ENCODE data around the gene HSDL2.

DNA sequence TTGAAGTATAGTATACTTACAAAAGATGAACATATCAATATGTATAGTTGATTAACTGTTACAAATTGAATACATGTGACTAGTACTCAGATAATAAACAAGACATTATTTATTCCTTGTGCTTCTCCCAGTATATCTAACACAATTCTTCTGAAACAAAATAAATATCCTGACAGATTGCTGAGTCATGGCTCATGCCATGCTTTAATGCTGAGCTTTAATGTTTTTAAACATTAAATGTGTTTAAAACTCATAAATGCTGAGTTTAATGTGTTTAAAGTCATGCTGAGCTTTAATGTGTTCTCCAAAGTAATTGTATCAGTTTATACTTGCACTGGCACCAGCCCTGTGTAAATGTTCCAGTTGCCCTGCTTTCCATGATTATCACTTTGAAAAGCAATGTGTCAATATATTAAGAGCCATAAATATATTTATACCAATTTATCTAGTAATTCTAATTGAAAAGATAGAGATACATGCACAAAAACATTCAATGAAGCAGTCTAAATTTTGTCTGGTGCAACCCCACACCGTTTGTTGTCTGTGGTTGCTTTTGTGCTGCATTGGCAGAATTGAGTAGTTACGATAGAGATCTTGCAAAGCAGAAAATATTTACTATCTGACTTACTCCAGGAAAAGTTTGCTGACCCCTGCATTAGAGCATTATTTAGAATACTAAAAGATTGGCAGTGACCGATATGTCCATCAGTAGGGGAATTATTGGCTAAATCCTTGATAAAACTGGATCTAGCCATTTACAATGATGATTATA lies 122.5 kb downstream of the HSDL2 start:
- TF ChIP-seq TCF7L2 (IDR thresholded peaks at IDR 0.05; ENCODE audit: low read depth, low read length), result no peak
- TF ChIP-seq SIN3A (IDR thresholded peaks at IDR 0.05; ENCODE audit: borderline replicate concordance, insufficient read depth, low read depth, low read length), result no peak
- TF ChIP-seq, protein P1, sequence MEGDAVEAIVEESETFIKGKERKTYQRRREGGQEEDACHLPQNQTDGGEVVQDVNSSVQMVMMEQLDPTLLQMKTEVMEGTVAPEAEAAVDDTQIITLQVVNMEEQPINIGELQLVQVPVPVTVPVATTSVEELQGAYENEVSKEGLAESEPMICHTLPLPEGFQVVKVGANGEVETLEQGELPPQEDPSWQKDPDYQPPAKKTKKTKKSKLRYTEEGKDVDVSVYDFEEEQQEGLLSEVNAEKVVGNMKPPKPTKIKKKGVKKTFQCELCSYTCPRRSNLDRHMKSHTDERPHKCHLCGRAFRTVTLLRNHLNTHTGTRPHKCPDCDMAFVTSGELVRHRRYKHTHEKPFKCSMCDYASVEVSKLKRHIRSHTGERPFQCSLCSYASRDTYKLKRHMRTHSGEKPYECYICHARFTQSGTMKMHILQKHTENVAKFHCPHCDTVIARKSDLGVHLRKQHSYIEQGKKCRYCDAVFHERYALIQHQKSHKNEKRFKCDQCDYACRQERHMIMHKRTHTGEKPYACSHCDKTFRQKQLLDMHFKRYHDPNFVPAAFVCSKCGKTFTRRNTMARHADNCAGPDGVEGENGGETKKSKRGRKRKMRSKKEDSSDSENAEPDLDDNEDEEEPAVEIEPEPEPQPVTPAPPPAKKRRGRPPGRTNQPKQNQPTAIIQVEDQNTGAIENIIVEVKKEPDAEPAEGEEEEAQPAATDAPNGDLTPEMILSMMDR (IDR thresholded peaks at IDR 0.05), result no peak
- TF ChIP-seq POLR2AphosphoS5 (IDR thresholded peaks at IDR 0.05; ENCODE audit: low read depth, low read length), result no peak
- TF ChIP-seq, protein P2, sequence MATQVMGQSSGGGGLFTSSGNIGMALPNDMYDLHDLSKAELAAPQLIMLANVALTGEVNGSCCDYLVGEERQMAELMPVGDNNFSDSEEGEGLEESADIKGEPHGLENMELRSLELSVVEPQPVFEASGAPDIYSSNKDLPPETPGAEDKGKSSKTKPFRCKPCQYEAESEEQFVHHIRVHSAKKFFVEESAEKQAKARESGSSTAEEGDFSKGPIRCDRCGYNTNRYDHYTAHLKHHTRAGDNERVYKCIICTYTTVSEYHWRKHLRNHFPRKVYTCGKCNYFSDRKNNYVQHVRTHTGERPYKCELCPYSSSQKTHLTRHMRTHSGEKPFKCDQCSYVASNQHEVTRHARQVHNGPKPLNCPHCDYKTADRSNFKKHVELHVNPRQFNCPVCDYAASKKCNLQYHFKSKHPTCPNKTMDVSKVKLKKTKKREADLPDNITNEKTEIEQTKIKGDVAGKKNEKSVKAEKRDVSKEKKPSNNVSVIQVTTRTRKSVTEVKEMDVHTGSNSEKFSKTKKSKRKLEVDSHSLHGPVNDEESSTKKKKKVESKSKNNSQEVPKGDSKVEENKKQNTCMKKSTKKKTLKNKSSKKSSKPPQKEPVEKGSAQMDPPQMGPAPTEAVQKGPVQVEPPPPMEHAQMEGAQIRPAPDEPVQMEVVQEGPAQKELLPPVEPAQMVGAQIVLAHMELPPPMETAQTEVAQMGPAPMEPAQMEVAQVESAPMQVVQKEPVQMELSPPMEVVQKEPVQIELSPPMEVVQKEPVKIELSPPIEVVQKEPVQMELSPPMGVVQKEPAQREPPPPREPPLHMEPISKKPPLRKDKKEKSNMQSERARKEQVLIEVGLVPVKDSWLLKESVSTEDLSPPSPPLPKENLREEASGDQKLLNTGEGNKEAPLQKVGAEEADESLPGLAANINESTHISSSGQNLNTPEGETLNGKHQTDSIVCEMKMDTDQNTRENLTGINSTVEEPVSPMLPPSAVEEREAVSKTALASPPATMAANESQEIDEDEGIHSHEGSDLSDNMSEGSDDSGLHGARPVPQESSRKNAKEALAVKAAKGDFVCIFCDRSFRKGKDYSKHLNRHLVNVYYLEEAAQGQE (IDR thresholded peaks at IDR 0.05; ENCODE audit: insufficient read depth in 1 of 2, low read depth in 2 of 2, low read length in 1 of 2), result no peak
